Measurements from ENCODE around the gene KLK13.

KLK13 gene

DNA sequence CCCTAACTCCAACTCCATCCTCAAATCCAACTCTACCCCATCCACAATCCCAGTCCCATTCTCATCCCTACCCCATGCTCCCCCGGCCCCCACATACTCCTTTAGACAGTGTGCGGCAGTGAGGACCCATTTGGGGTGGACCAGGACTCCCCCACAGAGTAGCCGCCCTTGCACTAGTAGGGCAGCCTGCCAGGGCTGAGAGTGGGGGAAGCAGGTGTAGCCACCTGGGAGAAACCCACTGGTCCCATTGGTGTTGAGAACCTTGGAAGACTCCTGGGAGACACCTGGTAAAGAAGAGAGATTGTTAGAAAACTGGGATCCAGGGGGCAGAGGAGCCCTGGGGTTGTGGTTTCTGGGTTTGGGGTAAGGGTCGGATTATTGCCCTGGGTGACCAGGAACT, 4.6 kb downstream of the KLK13 start:
- DNase-seq = no peak

DNA sequence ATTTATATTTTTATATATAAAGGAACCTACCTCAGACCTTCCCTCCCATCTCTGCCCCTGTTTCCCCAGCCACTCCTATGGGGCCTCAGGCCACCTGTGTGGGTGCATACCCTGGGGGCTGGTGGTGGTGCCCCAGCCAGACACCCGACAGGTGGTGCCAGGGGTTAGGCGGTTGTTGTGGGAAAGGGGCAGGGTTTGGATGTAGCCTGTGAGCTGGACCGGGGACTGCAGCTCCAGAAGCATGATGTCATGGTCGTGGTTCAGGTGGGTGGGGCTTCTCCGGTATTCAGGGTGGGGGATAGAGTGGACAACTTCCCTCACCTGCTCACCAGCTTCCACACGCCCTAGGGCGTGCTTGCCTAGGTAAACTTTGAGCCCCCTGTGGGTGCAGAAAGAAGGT, 5.2 kb downstream of the KLK13 start:
- no peak for DNase-seq

DNA sequence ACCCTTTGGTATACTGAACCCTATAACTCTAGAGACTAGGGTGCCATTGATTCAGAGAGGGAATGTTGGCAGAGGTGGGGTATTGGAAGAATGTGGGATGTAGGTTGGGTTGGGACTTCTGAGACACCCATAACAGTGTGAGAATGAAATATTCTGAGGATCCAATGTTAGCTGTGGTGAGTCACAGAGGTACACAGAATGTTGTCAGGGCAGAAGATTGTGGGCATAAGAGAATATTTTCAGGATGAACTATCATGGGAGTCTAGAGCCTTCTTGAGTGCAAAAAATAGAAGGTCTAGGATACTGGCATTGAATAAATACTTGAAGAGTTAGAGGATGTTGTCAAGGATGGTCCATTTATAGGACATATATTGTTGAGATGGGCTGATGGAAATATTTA, 9.0 kb downstream of the KLK13 start:
- DNase-seq = no peak

DNA sequence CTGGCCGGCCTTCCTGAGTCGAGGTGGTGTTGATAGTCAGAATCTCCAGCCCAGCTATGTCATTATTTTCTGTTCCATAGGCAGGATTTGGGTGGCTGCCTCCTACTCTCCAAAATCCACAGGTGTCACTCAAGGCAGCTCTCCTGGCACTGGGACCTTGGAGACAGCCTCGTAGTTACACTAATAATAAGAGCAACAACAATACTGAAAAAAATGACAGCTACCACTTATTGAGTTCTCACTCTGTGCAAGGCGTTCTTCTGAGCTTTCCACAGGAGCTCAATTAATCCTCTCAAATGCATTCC, 17.9 kb downstream of the KLK13 start:
- DNase-seq = no peak

DNA sequence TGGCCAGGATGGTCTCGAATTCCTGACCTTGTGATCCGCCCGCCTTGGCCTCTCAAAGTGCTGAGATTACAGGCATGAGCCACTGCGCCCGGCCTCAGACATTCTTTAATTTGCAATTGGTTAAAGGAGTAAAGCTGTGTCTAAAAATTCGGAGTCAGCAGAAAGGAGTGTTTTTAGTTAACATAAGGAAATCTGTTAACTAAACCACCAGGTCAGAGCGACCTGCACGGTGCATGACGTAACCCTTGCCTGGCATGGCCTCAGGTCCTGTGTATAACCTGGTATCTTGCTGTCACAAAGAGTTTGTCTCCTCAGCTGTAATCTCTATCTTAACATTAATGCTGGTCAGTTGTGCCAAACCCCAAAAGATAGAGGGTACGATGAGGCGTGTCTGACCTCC, 20.6 kb downstream of the KLK13 start:
- no peak for DNase-seq

DNA sequence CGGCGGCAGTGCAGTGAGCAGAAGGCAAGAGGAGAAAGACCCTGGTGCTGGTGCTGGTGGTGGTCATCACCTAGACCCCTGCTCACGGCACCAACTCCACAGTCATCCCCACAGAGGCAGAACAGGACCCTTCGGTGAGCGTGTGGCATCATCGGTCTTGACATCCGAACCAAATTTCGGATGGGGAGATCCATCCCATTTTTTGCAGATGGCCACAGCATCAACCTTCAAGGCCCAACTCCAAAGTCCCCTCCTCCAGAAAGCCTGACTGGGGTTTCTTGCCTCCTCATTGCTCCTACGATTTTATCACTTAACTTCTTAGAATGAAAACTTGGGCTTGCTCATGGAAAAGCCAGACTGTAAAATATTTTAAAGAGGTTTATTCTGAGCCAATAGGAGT, 21.4 kb downstream of the KLK13 start:
- no peak for DNase-seq

DNA sequence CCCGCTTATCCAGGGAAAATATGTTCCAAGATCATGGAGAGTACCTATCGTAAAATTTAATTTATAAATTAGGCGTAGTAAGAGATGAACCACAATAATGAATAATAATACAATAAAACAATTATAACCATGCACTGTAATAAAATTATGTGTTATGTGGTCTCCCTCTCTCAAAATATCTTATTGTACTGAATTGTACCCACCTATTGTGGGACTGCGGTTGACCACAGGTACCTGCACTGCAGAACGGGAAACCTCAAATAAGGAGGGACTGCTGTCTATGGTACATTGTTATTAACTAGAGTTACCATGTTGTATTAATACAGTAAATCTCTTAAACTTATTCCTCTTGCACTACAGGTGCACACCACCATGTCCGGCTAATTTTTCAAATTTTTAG, 24.7 kb downstream of the KLK13 start:
- no peak for DNase-seq

DNA sequence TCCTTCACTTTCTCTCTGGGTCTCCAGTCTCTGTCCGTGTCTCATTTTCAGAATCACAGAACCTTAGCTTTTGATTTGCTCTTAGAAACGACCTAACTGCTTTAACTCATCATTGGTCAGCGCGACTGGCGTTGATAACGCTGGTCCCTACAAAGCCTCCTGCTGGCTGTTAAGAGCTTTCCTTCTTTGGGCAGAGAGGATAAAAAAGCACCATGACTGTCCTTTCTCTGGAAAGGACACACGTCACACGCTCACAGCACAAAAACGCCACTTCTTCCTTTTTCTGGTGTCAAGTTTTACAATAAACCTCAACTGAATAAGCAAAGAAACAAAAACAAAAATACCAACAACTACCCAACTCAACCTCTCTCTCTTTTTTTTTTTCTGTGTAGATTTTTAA, 28.4 kb downstream of the KLK13 start:
- no peak for DNase-seq

DNA sequence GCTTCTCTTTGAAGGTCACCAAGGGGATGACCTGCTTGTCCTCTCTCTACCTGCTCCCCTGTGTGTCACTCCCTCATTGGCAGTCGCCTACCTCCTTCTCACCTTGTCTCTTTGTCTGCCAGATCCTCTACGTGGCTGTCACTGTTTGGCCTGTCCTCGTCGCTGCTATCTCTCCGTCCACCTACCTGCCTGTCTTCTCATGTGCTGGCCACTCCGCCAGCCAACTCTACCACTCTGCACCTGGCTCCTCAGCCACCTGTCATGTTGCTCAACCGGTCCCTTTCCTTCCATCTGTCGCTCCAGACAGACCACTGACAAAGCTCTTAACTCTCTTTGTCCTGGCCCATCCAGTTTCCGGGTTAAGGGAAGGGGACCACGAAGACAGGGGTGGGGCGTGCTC, 30.2 kb downstream of the KLK13 start, which contains the start of gene KLK12:
TSS of gene KLK12 (minus strand) at position 299 of the 400 bp plus-strand sequence. CDS start 381 bp downstream, outside the sequence.
- DNase-seq = no peak

DNA sequence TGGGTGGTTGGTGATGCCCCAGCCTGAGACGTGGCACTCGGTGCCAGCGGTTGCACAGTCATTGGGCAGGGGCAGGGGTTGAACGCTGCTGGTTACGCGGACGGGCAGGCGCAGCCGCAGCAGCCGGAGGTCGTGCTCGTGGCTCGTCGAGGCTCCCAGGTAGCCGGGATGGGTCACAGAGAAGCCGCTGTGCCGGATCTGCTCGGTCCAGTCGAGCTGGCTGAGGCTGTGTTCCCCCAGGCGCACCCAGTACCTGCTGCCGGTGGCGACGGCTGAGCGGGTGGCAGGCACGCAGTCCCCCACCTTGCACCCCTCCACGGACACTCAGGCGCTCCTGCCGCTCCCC, 33.0 kb downstream of the KLK13 start:
- DNase-seq = no peak

DNA sequence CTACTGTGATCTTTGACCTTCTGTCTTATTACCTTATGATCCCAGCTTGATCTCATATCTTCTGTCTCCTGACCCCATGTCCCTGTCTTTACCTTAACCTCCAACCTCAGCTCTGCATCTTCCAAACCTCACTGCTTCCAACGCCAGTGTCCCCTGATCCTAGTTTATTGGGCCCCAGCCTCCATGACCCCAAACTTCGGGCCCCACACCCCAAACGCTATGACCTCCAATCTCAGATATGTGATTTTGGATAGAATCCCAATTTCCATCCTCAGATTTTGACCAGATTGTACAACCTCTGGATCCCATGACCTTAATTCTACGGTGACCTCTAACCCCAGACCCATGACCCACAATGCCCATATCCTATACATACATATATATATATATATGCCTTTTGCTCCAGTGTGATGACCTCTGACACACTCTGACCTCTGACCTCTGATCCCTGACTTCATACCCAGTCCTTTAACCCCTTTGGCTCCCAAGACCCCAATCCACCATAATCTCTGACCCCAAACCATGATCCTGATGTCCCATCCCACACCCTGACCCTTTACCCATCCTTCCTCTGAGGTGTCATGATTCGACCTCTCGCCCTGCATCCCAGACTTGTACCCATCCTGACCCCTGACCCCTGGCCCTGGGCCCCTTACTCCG, 33.5 kb downstream of the KLK13 start:
- no peak for DNase-seq

DNA sequence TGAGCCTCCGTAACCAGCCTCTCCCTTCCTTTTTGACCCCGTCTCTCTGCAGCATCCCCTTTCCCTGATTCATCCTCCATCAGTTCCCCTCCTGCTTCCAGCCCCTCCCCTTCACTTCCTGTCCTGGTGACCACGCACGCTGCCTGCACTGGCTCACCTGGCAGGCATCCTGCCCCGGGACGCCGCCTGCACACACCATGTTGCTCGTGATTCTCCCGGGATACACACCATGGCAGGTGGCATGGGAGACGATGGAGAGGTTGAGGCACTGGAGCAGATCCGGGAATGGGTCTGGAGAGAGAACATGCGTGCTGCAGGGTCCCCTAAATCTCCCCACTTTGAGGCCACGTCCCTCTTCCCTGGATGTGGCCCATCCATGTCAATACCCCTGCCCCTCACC, 34.3 kb downstream of the KLK13 start:
- no peak for DNase-seq

DNA sequence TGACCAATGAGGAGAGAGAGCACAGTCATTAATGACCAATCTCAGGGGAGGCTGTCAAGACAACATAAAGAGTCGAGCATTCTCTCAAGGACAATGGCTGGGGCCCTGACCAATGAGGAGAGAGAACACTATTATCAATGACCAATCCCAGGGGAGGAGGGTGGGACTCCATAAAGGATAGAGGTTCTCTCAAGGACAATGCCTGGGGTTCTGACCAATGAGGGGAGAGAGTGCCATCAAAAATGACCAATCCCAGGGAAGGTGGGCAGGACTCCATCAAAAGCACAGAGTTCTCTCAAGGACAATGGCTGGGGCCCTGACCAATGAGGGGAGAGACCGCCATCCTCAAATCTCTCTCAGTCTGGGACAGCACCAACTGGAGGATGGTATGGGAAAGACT, 35.2 kb downstream of the KLK13 start:
- no peak for DNase-seq

DNA sequence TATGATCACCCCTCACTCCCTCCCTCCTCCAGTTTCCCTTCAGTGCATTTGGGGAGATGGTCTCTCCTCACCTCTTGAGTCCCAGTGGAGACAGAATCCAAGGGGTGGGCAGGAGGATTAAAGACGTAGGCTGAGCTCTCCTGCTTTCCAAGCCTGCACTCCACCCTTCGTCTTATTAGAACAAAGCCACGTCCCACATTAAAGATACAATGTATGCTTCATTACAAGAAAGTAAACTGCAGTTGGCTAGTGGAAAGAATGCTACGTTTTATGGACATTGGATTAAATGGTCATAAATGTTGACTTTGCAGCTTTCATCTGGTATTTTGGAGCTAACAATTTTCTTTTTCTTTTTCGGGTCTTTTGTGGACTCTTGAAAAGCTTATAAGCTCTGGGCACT, 37.0 kb downstream of the KLK13 start:
- DNase-seq = no peak

DNA sequence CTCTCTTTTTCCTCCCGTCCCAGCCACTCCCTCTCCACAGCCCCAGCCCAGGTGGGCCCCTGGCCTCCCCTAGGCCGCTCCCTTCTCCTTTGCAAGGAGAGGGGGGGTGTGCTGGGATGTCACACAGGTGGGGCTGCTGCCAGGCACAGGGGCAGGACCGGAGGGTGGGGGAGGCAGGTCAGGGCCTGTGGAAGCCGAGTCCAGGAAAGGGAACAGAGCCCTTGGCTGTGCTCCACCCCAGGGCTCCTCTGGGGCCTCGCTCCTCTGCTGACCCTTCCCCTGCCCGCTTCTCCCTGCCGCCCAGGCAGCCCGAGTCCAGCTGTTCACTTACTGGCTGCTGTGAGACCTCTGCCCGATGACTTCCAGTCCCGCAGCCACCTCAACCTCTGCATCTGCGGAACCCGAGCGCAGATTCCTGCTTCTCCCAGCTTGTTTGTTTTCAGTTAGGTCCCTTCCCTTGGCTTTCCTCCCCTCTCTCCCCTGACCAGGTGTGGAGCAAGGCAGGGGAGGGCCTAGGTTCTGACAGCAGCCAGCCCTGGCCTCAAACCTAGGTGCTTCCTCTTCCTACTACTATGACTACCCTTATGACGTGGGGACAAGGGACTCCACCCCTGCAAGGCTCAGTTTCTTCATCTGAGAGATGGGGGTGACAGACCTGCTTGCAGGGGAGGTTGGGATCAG, 37.6 kb downstream of the KLK13 start:
- no peak for DNase-seq

DNA sequence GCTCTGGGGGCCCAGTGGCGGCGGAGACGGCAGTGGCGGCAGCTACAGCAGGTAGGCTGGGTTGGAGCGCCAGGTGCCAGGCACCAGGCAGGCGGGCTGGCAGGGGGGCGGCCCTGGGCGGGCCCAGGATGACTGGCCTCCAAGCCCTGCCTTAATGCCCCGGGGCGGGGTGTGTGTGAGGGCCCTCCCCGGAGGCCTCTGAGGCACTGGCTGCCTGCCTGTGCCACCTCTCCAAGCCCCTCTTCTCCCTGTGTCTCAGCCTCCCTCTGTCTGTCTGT, 38.4 kb downstream of the KLK13 start, which contains the start of gene KLK11:
TSS of gene KLK11 (minus strand) at position 63 of the 278 bp plus-strand sequence. CDS start 985 bp downstream, outside the sequence.
- no peak for DNase-seq

DNA sequence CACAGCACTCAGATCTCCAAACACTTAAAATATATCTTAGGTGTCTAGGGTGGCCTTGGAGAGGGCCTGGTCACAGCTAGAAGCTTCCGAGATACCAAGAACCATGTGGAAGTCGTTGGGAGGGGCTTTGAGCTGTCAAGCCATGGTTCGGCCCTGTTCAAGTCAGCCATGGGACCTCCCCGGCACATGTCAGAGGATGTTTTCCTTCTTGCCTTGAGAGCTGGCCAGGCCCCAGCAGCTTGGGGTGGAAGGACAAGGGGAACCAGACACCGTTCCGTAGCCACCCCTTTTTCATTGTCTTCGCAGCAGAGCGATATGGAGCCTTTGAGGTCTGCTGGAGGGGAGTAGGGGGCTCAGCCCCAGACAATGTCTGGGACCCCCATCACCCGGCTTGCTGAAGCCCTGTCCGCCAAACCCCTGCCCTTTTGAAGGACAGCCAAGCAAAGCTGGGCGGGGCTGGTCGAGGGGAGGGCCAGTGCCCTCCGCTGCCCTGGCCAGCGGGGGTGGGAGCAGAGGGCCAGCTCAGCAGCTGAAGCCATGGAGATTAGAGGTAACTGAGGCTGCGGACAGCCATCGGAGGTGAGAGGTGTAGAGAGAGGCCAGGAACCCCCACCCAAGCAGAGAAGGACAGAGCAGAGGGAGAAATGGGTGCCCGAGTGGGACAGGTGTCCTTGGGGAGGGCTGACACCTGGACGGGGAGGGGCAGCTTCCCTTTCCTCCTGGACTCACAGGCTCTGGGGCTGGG, 38.9 kb downstream of the KLK13 start:
- no peak for DNase-seq

DNA sequence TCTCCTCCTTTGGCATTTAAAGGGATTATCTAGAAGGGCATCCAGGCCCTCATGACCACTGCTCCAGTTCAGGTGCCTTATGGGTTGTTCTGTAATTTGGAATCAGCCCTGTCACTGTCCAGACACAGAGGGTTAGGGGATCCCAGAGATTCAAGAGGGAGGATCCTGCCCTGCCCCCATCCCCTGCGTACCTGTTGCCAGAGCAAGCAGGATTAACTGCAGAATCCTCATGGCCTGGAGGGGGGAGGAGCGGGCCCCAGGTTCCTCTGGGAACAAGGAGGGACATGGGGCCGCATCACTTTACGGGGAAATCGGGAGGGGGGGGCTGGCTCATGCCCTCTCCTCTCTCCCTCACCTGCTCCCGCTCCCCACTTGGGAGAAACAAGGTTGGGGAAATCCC, 39.5 kb downstream of the KLK13 start:
- DNase-seq = no peak

DNA sequence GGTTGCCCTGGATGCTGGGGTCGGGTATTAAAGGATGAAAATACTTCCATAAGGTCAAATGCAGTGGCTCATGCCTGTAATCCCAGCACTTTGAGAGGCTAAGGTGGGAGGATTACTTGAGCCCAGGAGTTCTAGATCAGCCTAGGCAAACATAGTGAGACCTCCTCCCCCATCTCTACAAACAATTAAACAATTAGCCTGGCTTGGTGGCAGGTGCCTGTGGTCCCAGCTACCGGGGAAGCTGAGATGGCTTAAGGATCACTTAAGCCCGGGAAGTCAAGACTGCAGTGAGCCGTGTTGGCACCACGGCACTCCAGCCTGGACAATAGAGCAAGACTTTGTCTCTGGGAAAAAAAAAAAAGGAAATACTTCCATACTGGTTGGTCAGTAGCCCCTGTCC, 40.0 kb downstream of the KLK13 start:
- DNase-seq = no peak

DNA sequence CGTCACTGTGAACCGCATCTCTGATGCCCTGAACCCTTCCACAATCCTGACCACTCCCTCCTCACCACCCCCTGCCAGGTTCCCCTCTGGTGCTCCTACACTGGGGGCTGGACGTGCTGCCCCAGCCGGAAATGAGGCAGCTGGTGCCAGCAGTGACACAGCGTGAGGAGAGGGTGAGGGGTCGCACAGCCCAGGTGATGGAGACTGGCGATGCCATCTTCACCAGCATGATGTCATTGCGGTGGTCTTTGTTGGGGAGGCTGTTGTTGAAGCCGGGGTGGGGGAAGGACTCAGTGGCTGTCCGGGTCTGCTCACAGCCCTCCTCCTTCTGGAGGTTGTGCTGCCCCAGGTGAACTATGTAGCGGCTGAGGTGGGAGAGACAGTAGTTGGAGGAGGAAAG, 40.9 kb downstream of the KLK13 start:
- DNase-seq = no peak

DNA sequence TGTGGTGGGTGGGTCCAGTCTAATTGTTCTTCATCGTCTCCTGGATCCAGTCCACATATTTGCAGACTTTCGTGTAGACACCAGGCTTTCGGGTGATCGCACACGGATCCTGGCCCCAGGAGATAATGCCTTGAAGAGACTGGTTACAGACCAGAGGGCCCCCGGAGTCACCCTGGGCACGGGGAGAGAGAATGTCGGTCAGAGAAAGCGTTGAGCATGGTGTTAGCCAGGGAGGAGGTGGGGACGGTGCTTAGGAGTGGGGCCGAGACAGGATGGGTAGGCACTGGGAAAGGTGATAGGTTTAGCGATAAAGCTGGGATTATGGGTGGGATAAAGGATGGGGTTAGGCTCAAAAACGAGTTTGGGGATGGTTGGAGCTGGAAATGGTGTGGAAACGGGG, 42.4 kb downstream of the KLK13 start:
- no peak for DNase-seq

DNA sequence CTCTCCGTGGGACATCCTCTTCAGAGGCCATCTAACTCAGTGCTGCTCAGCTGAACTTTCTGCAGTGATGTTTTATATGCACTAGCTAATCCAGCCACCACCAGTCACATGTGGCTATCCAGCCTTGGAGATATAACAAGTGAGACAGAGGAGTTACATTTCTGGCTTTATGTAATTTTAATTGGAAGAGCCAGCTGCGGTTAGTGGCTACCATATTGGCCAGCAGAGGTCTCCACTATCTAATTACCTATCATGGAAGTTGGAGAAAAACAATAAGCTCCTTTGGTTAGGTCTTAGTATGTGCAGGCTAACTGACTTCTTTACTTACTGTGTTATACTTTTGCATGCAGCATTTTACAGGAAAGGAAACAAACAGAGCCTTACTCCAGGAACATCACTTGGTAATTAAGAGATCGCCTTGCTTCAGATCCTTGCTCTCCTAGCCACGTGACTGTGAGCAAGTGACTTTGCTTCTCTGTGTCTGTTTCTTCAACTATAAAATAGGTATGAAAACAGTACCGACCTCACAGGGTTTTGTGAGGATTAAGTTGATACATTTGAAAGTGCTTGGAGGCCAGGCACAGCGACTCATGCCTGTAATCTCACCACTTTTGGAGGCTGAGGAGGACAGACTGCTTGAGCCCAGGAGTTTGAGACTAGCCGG, 43.8 kb downstream of the KLK13 start:
- DNase-seq = peak in 1 of 5 experiments; percentile 13

DNA sequence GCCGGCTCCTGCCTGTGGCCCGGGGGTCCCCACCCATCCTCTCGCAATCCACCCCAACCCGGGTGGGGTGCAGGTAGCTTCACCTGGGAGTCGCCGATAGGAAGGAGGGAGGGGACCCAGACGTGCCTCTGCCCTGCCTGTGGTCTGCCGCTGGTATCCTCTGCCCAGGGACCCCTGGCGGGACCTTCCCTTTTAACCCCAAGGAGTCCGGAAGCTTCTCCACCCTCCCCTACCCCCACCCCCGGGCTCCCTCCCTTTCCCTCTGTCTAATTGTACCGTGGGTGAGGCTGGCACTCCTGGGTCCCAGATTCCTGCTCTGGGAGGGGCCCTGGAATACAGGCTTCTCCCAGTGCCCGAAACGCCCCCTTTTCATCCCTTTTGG, 45.4 kb downstream of the KLK13 start, which contains the start of gene KLK10:
TSS of gene KLK10 (minus strand) at position 166 of the 382 bp plus-strand sequence. CDS start 579 bp downstream, outside the sequence.
- no peak for DNase-seq
